ENCODE results near the gene TTC1.

DNA sequence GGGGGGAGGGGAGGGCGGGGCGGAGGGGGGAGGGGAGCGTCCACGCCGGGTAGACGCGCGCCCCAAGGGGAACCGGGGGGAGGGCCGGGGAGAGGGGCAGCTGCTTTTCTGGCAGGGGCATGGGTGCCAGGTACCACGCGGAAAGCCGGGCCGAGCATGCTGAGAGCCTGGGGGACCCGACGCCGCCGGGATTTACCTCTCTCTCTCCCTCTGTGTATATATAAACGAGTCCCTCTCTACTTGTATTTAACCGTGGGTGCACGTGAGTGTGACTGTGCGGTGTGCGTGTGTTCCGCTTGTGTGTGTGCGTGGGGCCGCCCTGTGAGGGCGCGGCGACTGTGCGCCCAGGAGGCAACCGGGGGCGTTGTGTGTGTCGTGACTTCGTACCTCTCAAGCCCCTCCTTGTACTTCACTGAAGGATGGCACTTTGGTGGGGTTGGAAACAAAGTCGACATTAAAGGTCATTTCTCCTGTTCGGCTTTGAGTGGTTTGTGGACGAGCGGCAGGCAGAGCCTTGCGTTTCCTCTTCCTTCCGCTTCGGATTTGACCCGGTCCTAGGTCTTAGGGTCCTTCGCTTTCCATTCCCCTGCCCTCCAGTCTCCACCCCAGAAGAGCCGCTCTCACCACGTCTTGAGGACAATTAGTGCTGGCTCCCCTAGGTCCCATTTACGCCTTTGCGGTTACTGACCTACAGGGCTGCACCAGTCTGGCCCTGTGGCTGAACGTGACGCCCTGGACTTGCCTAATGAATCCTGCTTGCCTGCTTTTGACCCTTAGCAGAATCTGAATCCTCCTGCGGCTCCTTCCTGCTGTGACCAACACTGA is 36.2 kb upstream of the TTC1 start:
- TF ChIP-seq, protein P1, sequence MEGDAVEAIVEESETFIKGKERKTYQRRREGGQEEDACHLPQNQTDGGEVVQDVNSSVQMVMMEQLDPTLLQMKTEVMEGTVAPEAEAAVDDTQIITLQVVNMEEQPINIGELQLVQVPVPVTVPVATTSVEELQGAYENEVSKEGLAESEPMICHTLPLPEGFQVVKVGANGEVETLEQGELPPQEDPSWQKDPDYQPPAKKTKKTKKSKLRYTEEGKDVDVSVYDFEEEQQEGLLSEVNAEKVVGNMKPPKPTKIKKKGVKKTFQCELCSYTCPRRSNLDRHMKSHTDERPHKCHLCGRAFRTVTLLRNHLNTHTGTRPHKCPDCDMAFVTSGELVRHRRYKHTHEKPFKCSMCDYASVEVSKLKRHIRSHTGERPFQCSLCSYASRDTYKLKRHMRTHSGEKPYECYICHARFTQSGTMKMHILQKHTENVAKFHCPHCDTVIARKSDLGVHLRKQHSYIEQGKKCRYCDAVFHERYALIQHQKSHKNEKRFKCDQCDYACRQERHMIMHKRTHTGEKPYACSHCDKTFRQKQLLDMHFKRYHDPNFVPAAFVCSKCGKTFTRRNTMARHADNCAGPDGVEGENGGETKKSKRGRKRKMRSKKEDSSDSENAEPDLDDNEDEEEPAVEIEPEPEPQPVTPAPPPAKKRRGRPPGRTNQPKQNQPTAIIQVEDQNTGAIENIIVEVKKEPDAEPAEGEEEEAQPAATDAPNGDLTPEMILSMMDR (conservative IDR thresholded peaks at IDR 0.05; ENCODE audit: low read length): no peak
- no peak for TF ChIP-seq EZH2phosphoT487 (IDR thresholded peaks at IDR 0.05; ENCODE audit: borderline replicate concordance, low read depth, low read length)

Measured in OCI-LY7 (cell line).